HEK293T (cell line): ENCODE data around the gene KRT84.

ENCODE experiments used
- ARNT ChIP-seq: fragments of 450-650 bp; IDR thresholded peaks from 2 replicates; pipeline ENCODE4 v1.6.1; 2017; ENCODE audit warnings: mild to moderate bottlenecking
- BHLHE40 ChIP-seq: fragments of 450-650 bp; IDR thresholded peaks from 2 replicates; pipeline ENCODE4 v1.6.1; 2016; ENCODE audit warnings: mild to moderate bottlenecking, moderate library complexity, borderline replicate concordance
- CTBP1 ChIP-seq: fragments of 450-650 bp; IDR thresholded peaks from 2 replicates; pipeline ENCODE4 v1.6.1; 2016; ENCODE audit warnings: borderline replicate concordance
- FOXA1 ChIP-seq: fragments of 450-650 bp; IDR thresholded peaks from 2 replicates; pipeline ENCODE4 v1.6.1; 2016; ENCODE audit warnings: mild to moderate bottlenecking
- FOXK2 ChIP-seq: fragments of 450-650 bp; IDR thresholded peaks from 2 replicates; pipeline ENCODE4 v1.6.1; 2016; ENCODE audit warnings: mild to moderate bottlenecking
- FOXM1 ChIP-seq: fragments of 450-650 bp; IDR thresholded peaks from 2 replicates; pipeline ENCODE4 v1.6.1; 2017; ENCODE audit warnings: mild to moderate bottlenecking, borderline replicate concordance
- L3MBTL2 ChIP-seq: fragments of 450-650 bp; conservative IDR thresholded peaks from 2 replicates; pipeline ENCODE4 v1.6.1; 2016; ENCODE audit warnings: mild to moderate bottlenecking
- LEF1 ChIP-seq: fragments of 450-650 bp; IDR thresholded peaks from 2 replicates; pipeline ENCODE4 v1.6.1; 2017; ENCODE audit warnings: mild to moderate bottlenecking, borderline replicate concordance
- NFRKB ChIP-seq: fragments of 450-650 bp; IDR thresholded peaks from 2 replicates; pipeline ENCODE4 v1.6.1; 2016; ENCODE audit warnings: mild to moderate bottlenecking, moderate library complexity
- SP1 ChIP-seq: fragments of 450-650 bp; IDR thresholded peaks from 2 replicates; pipeline ENCODE4 v1.6.1; 2017
- SUZ12 ChIP-seq: fragments of 450-650 bp; IDR thresholded peaks from 2 replicates; pipeline ENCODE4 v1.6.1; 2016; ENCODE audit warnings: mild to moderate bottlenecking
- TARDBP ChIP-seq: fragments of 450-650 bp; IDR thresholded peaks from 2 replicates; pipeline ENCODE4 v1.6.1; 2016
- ZNF384 ChIP-seq: fragments of 450-650 bp; IDR thresholded peaks from 2 replicates; pipeline ENCODE4 v1.6.1; 2016
- TF ChIP-seq, protein P1 (sequence below): fragments of 450-650 bp; IDR thresholded peaks from 2 replicates; pipeline ENCODE4 v1.6.1; 2016

DNA sequence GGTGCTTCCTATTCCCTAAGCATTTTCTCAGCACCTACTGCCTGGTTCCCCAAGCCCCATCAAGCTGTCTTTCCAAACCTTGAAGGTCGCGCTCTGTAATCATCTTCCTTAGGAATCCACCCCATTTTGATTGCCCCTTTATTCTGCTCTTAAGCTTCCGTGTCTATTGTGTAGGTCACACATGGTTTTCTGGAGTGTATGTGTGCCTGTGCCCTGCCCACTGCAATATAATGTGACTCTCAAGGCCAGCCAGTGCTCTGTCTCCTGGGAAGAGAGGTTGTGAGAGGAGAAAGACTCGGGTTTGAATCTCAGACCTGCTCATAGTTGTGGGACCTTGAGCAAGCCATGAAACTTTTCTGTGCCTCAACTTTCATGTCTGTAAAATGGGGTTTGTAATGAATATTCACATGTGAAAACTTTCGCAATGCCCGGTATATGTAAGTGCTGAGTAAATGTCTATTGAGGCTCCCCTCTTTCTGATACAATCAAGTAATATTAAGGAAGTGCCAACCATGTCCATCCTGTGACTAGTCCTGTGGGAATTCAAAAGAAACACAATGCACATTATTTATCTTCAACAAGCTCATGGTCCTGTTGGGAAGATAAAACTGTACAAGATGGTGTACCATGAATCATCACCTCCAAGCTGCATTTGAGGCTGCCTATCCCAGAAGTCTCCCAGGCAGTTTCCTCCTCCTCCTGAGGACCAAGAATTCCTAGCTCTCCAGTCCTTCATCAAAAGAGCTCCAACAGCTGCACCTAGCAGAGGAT, 49.5 kb upstream of the KRT84 start:
- TF ChIP-seq BHLHE40 (no peak), TARDBP (no peak), NFRKB (no peak), FOXA1 (no peak), FOXM1 (no peak), SP1 (no peak), LEF1 (no peak), FOXK2 (no peak), ARNT (no peak), SUZ12 (no peak), ZNF384 (no peak), CTBP1 (no peak), L3MBTL2 (no peak)
- TF ChIP-seq, protein P1, sequence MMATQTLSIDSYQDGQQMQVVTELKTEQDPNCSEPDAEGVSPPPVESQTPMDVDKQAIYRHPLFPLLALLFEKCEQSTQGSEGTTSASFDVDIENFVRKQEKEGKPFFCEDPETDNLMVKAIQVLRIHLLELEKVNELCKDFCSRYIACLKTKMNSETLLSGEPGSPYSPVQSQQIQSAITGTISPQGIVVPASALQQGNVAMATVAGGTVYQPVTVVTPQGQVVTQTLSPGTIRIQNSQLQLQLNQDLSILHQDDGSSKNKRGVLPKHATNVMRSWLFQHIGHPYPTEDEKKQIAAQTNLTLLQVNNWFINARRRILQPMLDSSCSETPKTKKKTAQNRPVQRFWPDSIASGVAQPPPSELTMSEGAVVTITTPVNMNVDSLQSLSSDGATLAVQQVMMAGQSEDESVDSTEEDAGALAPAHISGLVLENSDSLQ = no peak
